Brain microvascular endothelial cell (primary cell): Measurements from ENCODE around the gene TCP10L.

Experiments used
- DNase-seq: peaks from one replicate; pipeline ENCODE4 v3.0.0-alpha.2; 2020
- H3K27ac ChIP-seq: fragments of 250-450 bp; sonication (Bioruptor Pico); 2 replicates; pipeline ENCODE4 v1.5.1; 2020; ENCODE audit warnings: mild to moderate bottlenecking, moderate library complexity
- H3K27me3 ChIP-seq: fragments of 250-450 bp; sonication (Bioruptor Pico); replicated peaks from 2 replicates; pipeline ENCODE4 v1.5.1; 2020; ENCODE audit warnings: mild to moderate bottlenecking
- H3K36me3 ChIP-seq: fragments of 250-450 bp; sonication (Bioruptor Pico); replicated peaks from 2 replicates; pipeline ENCODE4 v1.5.1; 2020; ENCODE audit warnings: mild to moderate bottlenecking
- H3K4me3 ChIP-seq: 2 replicates; pipeline ENCODE4 v1.5.1; 2011; ENCODE audit warnings: low read depth, mild to moderate bottlenecking, control low read depth, low read length, moderate library complexity
- in situ Hi-C: cut with HindIII; loops from 2 replicates; pipeline ENCODE4 v1.10.0; 2017; ENCODE audit warnings: low sequenced_read_pairs, low pct_ligation_motif_present
- TF ChIP-seq, protein P1 (sequence below): IDR thresholded peaks from 2 replicates; pipeline ENCODE4 v1.5.1; 2011; ENCODE audit warnings: low read depth, mild to moderate bottlenecking, moderate library complexity, low read length, control low read depth, inconsistent platforms; ENCODE audit errors: missing control alignments

Gene TCP10L

DNA sequence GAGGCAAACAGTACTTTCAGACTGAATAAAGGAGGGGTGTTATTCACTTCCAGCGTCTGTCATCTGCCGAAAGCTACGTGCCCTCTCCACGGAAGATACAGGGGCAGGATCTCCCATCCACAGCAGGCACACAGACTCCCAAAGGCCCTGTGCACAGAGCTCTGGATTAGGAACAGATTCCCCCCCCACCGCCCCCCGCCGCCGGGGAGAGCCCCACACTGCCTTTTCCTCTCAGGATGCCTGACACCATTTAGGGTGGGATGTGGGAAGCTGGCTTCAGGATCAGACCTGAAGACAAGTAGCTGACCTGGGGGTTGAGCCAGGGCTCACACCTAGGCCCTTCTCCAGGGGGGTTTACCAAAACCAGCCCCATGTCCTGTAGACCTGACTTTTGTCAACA, 8.4 kb upstream of the TCP10L start:
- H3K36me3 ChIP-seq: no peaks in the 10 kb centered on the region
- no peak overlapping the region for H3K27ac ChIP-seq
- no peak for DNase-seq
- H3K4me3 ChIP-seq: no peak overlapping the region
- in situ Hi-C loops: no loop called here
- TF ChIP-seq, protein P1, sequence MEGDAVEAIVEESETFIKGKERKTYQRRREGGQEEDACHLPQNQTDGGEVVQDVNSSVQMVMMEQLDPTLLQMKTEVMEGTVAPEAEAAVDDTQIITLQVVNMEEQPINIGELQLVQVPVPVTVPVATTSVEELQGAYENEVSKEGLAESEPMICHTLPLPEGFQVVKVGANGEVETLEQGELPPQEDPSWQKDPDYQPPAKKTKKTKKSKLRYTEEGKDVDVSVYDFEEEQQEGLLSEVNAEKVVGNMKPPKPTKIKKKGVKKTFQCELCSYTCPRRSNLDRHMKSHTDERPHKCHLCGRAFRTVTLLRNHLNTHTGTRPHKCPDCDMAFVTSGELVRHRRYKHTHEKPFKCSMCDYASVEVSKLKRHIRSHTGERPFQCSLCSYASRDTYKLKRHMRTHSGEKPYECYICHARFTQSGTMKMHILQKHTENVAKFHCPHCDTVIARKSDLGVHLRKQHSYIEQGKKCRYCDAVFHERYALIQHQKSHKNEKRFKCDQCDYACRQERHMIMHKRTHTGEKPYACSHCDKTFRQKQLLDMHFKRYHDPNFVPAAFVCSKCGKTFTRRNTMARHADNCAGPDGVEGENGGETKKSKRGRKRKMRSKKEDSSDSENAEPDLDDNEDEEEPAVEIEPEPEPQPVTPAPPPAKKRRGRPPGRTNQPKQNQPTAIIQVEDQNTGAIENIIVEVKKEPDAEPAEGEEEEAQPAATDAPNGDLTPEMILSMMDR: no peak
- H3K27me3 ChIP-seq: no peaks in the 10 kb centered on the region

GRCh38 chr21:32592929-32593502, 7.7 kb upstream of the TCP10L start:
- Histone ChIP-seq H3K4me3 (no peak overlapping the region), H3K27me3 (no peaks in the 10 kb centered on the region), H3K36me3 (no peaks in the 10 kb centered on the region), H3K27ac (no peak overlapping the region)
- TF ChIP-seq, protein P1: no peak
- in situ Hi-C loops: no loop called here
- no peak for DNase-seq

DNA sequence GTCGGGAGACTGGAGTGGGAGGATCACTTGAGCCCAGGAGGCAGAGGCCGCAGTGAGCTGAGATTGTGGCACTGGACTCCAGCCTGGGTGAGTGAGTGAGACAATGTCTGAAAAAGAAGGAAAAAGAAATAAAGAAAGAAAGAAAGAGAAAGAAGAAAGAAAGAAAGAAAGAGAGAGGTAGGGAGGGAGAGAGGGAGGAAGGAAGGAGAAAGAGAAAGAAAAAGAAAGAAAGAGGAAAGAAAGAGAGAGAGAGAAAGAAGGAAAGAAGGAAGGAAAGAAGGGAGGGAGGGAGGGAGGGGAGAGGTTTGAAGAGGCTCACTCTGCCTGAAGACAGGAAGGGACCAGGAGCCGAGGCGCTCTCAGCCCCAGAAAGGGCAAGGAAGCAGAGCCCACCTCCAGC, 4.8 kb upstream of the TCP10L start:
- Histone ChIP-seq H3K36me3 (no peaks in the 10 kb centered on the region), H3K4me3 (no peak overlapping the region), H3K27ac (no peak overlapping the region), H3K27me3 (peaks cover 3% of the 10 kb centered on the region)
- DNase-seq: no peak
- TF ChIP-seq, protein P1: no peak
- in situ Hi-C loops: no loop called here

- H3K27me3 ChIP-seq: peaks cover 7% of the 10 kb centered on the region
Observed at GRCh38 chr21:32587651-32588050, 2.3 kb upstream of the TCP10L start.

DNA sequence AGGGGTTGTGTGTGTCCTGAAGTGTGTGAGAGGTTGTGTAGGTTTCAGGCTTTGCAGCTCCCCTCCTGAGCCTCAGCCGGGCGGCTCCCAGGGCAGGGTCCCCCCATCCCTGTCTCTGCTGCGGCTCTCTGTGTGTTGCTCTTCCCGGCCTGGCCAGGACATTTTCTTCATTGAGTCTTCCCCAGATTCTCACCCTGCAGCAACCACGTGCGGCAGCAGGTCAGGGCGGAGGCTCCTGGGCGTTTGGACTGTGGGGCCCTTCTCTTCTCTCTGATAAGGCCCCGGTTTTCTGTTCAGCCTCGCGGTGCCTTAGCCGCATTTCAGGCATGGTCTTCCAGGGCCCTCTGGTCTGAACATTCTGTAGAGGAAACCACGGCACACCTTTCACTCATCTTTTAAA, 1.8 kb upstream of the TCP10L start:
- H3K36me3 ChIP-seq: no peaks in the 10 kb centered on the region
- DNase-seq: no peak
- H3K4me3 ChIP-seq: no peak overlapping the region
- H3K27ac ChIP-seq: no peak overlapping the region
- TF ChIP-seq, protein P1: no peak
- H3K27me3 ChIP-seq: peaks cover 7% of the 10 kb centered on the region
- in situ Hi-C loops: no loop called here

More at GRCh38 chr21:32587651-32588050, 2.3 kb upstream of the TCP10L start:
- no peak for DNase-seq
- Histone ChIP-seq H3K36me3 (no peaks in the 10 kb centered on the region), H3K4me3 (no peak overlapping the region), H3K27ac (no peak overlapping the region)
- TF ChIP-seq, protein P1: no peak
- in situ Hi-C loops: no loop called here

DNA sequence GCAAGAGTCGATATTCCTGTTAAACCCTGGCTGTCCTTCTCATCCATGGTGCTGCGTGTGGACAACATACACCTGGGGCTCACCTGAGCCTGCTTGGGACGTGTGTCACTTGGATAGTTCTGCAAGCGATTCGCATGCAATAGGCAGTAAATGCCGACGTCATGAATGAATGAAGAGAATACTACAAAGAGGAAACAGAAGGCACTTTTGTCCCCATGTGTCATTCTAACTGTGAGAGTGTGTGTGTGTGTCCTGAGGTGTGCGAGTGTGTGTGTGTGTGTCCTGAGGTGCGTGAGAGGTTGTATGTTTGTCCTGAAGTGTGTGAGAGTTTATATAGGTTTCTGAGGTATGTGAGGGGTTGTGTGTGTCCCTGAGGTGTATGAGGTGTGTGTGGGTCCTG, 647 bp upstream of the TCP10L start:
- Histone ChIP-seq H3K36me3 (no peaks in the 10 kb centered on the region), H3K4me3 (no peak overlapping the region), H3K27ac (no peak overlapping the region), H3K27me3 (peaks cover 7% of the 10 kb centered on the region)
- in situ Hi-C loops: no loop called here
- TF ChIP-seq, protein P1: no peak
- no peak for DNase-seq
